Stimulated activated CD4-positive, alpha-beta T cell treated with anti-CD3 and anti-CD28 coated beads, Interleukin-2, amount 100 ng/mL, for 4 hours (primary cell): ENCODE measurements around the gene ARHGEF28.

Experiments
- DNase-seq: peaks from one replicate; pipeline ENCODE4 v3.0.0-alpha.2; 2020; ENCODE audit warnings: low read depth

The ARHGEF28 gene

DNA sequence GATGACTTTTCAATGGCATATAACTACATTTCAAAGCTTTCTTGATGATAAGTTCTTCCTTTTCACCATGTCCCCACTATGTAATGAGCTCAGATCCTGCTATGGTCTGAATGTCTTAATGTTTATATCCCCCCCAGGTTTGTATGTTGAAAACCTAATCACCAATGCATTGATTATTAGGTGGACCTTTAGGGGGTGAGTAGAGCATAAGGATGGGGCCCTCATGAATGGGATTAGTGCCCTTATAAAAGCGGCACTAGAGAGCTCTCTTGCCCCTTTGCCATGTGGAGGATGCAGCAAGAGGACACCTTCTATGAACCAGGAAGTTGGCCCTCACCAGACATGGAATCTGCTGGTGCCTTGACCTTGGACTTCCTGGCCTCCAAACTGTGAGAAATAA lies 316.8 kb downstream of the ARHGEF28 start:
- no peak for DNase-seq

GRCh38 chr5:73943397-73943796 lies 317.4 kb downstream of the ARHGEF28 start:
- DNase-seq, result no peak

GRCh38 chr5:73944581-73944980 lies 318.6 kb downstream of the ARHGEF28 start:
- no peak for DNase-seq

GRCh38 chr5:73945505-73945904 lies 319.5 kb downstream of the ARHGEF28 start:
- no peak for DNase-seq

GRCh38 chr5:73946278-73946677 lies 320.3 kb downstream of the ARHGEF28 start:
- DNase-seq, result no peak

- DNase-seq, result no peak
These were observed 321.1 kb downstream of the ARHGEF28 start for GRCh38 chr5:73946919-73947602.

DNA sequence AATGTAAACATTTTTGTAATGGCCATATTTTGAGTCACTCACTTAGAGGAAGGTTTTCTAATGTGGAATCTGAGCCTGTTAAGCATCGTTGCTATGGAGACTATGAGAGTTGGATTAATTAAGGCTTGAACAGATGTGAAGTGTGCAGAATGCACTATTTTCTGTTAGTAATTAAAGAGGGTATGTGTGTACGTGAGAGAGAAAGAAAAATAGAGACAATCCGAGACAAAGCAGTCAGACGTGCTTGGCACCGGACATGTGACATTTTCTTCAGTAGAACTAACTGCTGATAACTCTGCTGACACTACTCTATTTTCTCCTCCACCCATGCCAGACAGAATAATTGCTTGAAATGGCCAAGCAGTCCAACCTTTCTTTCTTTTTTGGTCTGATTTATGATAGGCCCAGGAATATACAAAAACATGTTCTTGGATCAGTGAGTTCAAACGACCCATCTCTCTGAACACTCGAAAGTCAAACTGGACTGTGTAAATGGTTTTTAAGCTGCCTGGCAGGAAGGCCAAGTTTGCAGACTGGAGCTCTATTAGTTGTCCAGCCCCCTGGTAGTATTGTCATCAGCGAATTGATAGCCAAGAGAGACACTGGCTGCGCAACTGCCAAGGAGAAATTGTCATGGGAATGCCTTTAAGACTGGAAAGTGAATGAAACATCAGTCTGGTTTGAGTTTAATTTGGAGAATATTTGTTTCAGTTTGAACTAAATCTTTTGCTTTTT lies 322.1 kb downstream of the ARHGEF28 start:
- no peak for DNase-seq

DNA sequence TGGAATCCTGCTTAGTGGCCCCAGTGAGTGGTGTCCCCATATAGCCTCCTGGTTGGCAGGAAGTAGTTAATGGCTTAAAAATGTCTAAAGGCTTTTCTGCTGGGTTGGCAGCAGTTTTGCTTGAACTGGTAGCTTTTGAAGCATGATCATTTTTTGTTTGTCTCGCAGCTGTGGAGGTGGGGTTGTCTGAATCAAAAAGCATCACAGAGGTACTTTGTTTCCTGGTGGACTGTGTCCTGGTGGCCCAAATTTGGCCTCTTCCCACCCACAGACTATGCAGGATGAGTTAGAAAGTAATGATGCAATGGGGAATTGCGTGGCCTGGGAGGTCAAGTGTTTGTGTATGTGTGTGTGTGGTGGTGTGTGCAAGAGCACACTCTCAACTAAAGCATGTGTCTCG lies 322.7 kb downstream of the ARHGEF28 start:
- no peak for DNase-seq

GRCh38 chr5:73950441-73950873 lies 324.5 kb downstream of the ARHGEF28 start:
- DNase-seq, result no peak

- DNase-seq, result no peak
These were observed 325.0 kb downstream of the ARHGEF28 start for GRCh38 chr5:73950912-73951430.

DNA sequence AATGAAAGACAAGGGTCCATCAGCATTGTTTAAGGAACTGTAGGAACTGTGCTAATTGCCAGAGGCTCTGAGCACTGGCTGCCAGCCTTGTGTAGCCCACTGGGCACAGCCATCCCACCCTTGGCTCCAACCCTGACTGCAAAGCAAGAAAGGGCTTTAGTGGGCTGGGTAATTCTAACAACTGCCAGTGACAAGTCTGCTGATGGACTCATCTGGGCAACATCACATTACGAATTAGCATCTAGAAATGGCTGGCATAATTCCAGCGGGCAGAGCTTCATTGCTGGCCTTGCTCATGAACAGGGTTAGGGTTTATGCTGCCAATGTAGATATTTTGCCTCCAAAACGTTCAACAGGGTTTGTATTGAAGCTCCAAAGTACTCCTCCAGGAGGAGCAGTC lies 326.9 kb downstream of the ARHGEF28 start:
- no peak for DNase-seq

- DNase-seq, result no peak
These were observed 328.4 kb downstream of the ARHGEF28 start for GRCh38 chr5:73954381-73954780.

DNA sequence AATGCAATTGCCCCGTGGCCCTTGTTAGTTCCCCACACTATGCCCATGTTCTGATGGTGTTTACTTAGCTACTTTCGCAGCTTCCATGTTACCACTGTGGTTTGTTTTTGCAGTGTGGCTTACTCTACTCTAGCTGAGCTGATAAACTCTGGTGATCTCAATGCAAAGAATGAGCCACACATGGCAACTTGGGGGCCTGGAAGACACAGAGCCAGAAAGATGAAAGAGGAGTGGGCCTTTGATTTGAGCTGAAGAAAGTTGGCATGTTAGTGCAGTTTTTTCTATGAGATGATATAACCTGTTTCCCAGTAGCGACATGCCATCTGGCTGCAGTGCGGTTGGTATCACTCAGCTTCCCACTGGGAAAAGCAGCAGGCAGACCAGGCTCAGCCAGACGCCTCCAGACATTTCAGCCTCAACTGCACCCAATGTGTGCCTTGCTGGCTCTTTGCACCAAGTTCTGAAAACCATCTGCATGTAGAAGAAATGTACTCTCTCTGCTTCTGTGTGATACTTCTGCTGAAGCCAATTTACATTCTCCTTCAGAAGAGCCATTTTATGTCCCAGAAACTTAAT lies 329.4 kb downstream of the ARHGEF28 start:
- no peak for DNase-seq

GRCh38 chr5:73957397-73958001 lies 331.5 kb downstream of the ARHGEF28 start:
- DNase-seq, result no peak

DNA sequence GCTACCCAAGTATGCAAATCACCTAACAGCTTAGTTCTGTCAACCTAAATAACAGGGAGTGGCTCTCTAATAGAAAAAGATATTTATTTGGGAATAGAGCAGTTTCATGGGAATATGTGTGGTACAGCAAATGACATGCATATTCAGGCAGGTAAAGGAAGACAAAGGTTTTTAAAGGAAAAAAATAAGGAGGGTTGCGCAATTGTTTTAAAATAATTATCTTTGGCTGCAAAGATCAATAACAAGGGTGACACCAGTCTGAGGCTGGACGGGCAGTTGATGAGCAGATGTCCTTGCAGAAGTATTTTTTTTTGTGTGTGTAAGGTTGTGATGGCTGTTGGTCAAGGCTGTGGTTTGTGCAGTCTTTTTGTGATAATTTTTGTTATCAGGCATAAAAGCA lies 332.0 kb downstream of the ARHGEF28 start:
- DNase-seq, result no peak

DNA sequence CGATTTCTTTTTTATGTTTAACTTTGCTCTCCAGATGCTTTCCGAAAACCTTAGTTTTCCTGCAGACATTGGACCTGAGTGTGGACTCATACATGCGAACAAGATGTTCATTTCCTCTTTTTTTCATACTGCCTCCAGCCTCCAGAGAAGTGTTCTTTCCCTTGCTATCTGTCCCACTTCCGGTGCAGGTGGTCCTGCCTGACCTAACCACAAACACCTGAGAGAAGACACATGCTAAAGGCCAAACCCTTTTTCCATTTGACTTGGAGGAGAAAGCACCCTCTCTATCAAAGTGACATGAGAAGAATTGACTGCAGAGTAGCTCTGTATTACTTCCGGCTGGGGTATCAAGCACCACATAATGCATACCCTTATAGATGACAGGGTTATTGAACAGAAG lies 334.0 kb downstream of the ARHGEF28 start:
- DNase-seq, result no peak

DNA sequence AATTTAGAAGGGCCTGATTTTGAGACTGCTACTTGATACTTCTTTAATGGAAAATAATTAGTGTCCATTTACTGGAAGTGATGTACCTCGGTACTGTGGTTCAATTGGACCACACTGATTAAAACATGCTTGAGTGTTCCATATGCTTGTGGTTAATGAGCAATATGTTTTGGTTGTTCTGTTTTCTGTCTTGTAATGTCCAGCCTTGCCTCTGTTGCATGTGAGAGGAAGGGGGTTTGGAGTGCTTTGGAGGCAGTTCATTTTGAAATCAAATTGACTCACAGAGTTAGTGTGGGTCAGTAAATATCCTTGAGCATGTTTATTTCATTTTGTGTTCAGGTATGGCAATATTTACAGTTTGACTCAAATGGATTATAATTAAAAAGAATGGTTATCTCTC lies 334.4 kb downstream of the ARHGEF28 start:
- no peak for DNase-seq

GRCh38 chr5:73962801-73963425 lies 336.9 kb downstream of the ARHGEF28 start:
- DNase-seq, result no peak

GRCh38 chr5:73964352-73964865 lies 338.4 kb downstream of the ARHGEF28 start:
- no peak for DNase-seq

- no peak for DNase-seq
These were observed 340.5 kb downstream of the ARHGEF28 start for GRCh38 chr5:73966451-73966850.

- no peak for DNase-seq
These were observed 341.4 kb downstream of the ARHGEF28 start for GRCh38 chr5:73967347-73967746.

DNA sequence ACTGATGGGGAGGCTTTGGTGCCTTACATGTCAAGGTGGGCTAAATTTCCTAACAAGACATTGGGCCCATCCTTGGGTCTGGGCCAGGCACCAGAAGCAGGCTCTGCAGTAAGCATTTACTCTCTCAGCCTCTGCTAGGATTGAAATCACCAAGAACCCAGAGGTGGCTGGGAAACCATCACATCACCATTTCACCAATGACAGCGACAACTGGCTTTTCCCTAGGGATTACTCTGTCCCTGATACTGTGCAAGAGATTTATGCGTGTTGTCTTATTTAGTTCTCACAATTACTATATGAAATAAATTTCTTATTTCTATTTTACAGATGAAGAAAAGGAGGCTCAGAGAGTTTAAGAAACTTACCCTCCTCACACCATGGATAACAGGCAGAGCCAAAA lies 342.2 kb downstream of the ARHGEF28 start:
- no peak for DNase-seq
